ELR (cell line): ENCODE measurements around the gene UGT1A9.
"Not testable (repeated sequence)": the region's sequence is repeated elsewhere in the genome, so short reads cannot be mapped to it uniquely, and the experiment has no call there.

Experiments used
- DNase-seq: peaks from one replicate; pipeline ENCODE4 v3.0.0-alpha.2; 2015; ENCODE audit warnings: low read depth

Gene UGT1A9

DNA sequence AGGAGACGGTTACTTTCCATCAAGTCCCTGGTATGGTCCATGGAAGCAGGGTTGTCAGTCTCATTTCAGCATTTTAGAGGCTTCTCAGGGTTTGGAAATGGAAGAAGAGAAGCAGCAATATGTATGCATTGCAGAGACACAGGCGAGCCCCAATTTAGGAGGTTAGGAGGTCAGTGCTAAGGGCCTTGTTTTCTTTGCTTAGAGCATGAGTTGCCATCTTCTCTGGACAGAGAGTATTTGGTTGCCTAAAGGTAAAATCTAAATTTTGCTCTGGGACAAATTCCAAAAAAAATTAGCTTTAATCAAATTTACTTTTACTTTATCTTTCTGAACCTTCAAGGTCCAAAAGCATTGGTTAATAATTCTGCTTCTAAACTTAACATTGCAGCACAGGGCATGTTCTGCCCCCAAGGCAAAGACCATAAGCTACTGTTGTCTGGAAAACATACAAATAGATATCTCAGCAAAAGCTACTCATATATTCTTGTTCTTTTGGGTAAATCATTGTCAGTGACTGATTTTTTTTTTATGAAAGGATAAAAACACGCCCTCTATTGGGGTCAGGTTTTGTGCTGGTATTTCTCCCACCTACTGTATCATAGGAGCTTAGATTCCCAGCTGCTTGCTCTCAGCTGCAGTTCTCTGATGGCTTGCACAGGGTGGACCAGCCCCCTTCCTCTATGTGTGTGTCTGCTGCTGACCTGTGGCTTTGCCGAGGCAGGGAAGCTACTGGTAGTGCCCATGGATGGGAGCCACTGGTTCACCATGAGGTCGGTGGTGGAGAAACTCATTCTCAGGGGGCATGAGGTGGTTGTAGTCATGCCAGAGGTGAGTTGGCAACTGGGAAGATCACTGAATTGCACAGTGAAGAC lies at the start of gene UGT1A9:
TSS of gene UGT1A9 (plus strand) at position 609 of the 872 bp plus-strand sequence. CDS start at position 646, 37 bp downstream.
- DNase-seq = no peak

- no peak for DNase-seq
These were observed 44.2 kb upstream of the UGT1A9 start for GRCh38 chr2:233627331-233628025.

DNA sequence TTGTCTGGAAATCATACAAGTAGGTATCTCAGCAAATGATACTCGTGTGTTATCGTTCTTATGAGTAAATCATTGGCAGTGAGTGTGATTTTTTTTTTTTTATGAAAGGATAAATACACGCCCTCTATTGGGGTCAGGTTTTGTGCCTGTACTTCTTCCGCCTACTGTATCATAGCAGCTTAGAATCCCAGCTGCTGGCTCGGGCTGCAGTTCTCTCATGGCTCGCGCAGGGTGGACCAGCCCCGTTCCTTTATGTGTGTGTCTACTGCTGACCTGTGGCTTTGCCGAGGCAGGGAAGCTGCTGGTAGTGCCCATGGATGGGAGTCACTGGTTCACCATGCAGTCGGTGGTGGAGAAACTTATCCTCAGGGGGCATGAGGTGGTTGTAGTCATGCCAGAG lies 35.4 kb upstream of the UGT1A9 start, which contains the start of gene UGT1A10:
TSS of gene UGT1A10 (plus strand) at position 143 of the 400 bp plus-strand sequence. CDS start at position 218, 75 bp downstream.
- not testable (repeated sequence) for DNase-seq

DNA sequence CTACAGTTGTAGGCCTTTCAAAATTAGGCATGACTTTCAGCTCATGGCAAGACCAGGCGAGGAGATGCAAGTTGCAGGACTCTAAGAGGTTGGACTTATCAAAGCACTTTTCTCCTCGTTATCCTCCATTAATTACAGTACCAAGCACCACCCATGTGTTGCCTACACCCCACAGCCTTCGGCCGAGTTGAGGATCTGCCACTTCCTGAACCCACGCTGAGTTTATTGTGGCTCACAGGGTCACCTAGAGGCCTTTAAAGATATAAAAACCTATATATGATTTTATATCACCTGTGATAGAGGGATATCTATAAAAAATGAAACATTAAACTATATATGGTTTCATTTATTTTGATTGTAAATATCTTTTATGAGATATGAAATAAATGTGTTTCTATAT lies 32.9 kb upstream of the UGT1A9 start:
- DNase-seq = no peak

- no peak for DNase-seq
These were observed 31.8 kb upstream of the UGT1A9 start for GRCh38 chr2:233639860-233640259.

- DNase-seq = peak; percentile 36
These were observed 28.6 kb upstream of the UGT1A9 start for GRCh38 chr2:233643128-233643527.

- not testable (repeated sequence) for DNase-seq
These were observed 25.7 kb upstream of the UGT1A9 start for GRCh38 chr2:233646033-233646432.

GRCh38 chr2:233650981-233651380 lies 20.7 kb upstream of the UGT1A9 start:
- no peak for DNase-seq

DNA sequence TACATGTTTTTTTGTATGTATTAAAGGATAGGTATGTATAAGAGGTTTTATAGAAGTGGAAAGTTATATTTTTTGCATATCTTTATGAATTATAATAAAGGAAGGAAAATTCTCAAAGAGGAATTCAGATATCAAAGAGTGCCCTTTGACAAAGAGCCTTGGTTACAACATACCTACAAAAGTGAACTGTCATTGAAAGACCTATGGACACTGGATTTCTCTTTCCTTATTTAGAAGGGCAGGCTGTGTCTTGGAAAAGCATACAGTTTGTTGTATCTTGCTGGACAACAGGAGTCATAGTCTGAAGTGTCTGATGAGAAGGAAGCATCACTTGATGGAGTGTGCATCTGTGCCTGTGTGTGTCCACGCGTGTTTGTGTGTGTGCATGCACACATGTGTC lies 20.3 kb upstream of the UGT1A9 start:
- DNase-seq = no peak

DNA sequence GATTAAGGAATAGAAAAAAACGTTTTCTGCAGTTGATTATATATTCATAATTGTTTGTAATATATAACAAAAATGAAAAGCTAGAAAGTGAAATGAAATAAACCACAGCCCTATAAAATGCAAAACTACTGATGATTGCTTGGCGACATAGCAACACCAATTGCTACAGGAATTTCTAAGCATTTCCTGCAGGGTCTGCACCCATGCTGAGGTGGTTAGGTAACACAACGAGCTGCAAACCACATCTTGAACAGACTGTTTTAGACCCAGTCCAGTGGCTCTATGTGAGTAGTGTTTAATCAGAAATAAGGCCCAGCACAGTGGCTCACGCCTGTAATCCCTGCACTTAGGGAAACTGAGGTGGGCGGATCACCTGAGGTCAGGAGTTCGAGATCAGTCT lies 17.2 kb upstream of the UGT1A9 start:
- DNase-seq = no peak

DNA sequence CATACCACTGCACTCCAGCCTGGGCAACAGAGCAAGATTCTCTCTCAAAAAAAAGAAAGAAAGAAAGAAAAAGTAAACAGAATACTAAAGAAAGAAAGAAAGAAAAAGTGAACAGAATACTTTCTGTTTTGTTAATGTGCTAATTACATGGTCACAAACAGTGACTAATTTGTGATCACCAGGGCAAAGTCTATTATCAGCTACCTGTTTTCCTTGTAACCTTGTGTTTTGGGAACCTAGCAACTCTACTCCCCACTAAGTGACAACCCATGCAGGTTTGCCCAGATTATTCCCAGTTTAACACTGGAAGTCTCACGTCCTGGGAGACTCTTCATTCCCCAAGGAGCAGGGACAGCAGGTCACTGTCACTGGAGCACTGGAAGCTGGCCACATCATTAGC lies 16.7 kb upstream of the UGT1A9 start:
- DNase-seq = no peak

GRCh38 chr2:233655943-233656342 lies 15.8 kb upstream of the UGT1A9 start:
- not testable (repeated sequence) for DNase-seq

GRCh38 chr2:233656443-233656842 lies 15.3 kb upstream of the UGT1A9 start:
- no peak for DNase-seq

GRCh38 chr2:233658610-233659009 lies 13.1 kb upstream of the UGT1A9 start:
- DNase-seq = no peak

DNA sequence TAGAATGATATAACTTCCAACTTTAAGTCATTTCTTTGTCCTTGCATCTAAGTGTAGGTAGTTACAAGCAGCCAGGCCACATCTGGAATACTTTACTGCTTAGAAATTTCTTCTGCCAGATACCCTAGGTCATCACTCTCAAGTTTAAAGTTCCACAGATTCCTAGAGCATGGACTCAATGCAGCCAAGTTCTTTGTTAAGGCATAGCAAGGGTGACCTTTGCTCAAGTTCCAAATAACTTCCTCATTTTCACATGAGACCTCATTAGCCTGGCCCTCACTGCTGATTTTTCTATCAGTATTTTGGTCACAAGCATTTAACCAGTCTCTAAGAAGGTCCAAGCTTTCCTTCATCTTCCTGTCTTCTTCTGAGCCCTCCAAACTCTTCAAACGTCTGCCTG lies 7.8 kb upstream of the UGT1A9 start:
- no peak for DNase-seq

DNA sequence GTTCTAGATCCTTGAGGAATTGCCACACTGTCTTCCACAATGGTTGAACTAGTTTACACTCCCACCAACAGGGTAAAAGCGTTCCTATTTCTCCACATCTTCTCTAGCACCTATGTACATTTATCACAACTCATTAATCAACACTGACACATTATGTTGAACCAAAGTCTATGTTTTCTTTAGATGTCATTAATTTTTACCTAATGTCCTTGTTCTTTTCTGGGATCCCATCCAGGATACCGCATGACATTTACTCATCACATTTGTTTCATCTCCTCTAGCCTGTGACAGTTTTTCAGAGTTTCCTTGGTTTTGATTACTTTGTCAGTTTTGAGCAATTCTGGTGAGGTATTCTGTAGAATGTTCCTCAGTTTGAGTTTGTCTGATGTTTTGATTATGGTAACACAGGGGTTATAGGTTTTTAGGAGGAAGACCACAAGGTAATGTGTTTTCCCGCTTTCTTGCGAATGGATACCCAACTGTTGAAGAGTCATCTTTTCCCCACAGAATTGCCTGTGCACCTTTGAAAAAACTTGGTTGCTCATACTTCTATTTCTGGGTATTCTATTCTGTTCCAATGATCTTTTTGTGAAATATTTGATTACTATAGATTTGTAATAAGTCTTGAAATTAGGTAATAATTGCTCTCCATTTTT lies 3.0 kb upstream of the UGT1A9 start:
- no peak for DNase-seq

GRCh38 chr2:233672886-233673285 lies 1.2 kb downstream of the UGT1A9 start:
- DNase-seq = no peak

GRCh38 chr2:233673896-233674295 lies 2.2 kb downstream of the UGT1A9 start:
- DNase-seq = no peak

DNA sequence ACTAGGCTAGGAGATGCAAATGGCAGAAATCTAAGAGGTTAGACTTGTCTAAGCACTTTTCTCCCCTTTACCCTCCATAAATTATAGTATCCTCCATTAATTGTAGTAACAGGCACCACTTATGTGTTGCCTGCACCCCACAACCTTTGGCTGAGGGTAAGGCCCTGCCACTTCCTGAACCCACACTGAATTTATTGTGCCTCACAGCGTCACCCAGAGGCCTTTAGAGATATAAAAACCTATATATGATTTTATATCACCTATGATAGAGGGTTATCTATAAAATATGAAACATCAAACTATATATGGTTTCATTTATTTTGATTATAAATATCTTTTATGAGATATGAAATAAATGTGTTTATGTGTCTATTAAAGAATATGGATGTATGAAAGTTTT lies 2.6 kb downstream of the UGT1A9 start:
- no peak for DNase-seq

GRCh38 chr2:233674995-233675394 lies 3.3 kb downstream of the UGT1A9 start:
- DNase-seq = peak; percentile 15

- DNase-seq = peak; percentile 52
These were observed 4.3 kb downstream of the UGT1A9 start for GRCh38 chr2:233676046-233676445.

DNA sequence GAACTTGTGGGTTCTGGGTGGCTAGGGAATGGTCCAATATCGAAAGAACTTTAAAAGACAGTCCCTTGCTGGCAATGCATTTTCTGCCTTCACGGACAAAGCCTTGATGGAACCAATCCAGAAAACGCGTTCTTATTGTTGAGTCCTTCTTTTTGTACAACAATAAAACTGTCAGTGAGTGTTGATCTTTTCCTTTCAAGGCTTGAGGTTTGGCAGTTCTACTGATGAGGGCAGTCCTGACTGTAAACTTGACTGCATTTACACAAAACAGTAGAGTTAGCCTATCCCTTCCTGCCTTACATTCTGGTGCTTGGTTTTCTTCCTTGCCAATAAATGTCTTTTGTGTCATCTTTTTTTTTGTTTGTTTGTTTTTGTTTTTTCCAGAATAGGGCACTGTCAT lies 7.5 kb downstream of the UGT1A9 start:
- DNase-seq = no peak
